Neural progenitor cell (in vitro differentiated cells): ENCODE data around the gene COMMD1. TPM values are rescaled to one million over a fixed set of nuclear protein-coding genes. Genes with fewer than 3 reads are reported as not detected.

ENCODE experiments used
- DNase-seq: peaks from one replicate; pipeline ENCODE4 v3.0.0-alpha.2; 2016; ENCODE audit warnings: low spot score
- H2AFZ ChIP-seq: fragments of 200-600 bp; sonication (generic); replicated peaks from 2 replicates; pipeline ENCODE4 v1.6.1; 2016; ENCODE audit warnings: antibody characterized with exemption
- H3F3A ChIP-seq: fragments of 200-600 bp; sonication (generic); 2 replicates; pipeline ENCODE4 v1.6.1; 2016; ENCODE audit warnings: antibody characterized with exemption, low read depth
- H3K27ac ChIP-seq: fragments of 200-600 bp; sonication (generic); 2 replicates; pipeline ENCODE4 v1.5.1; 2016; ENCODE audit warnings: mild to moderate bottlenecking
- H3K27me3 ChIP-seq: fragments of 200-600 bp; sonication (generic); 2 replicates; pipeline ENCODE4 v1.6.1; 2016; ENCODE audit warnings: mild to moderate bottlenecking, moderate library complexity
- H3K36me3 ChIP-seq: fragments of 200-600 bp; sonication (generic); 2 replicates; pipeline ENCODE4 v1.5.1; 2016
- H3K4me1 ChIP-seq: fragments of 200-600 bp; sonication (generic); 2 replicates; pipeline ENCODE4 v1.6.1; 2016; ENCODE audit warnings: mixed run types
- H3K4me2 ChIP-seq: fragments of 200-600 bp; sonication (generic); 2 replicates; pipeline ENCODE4 v1.6.1; 2016
- H3K4me3 ChIP-seq: fragments of 200-600 bp; sonication (generic); 2 replicates; pipeline ENCODE4 v1.5.1; 2016
- H3K79me2 ChIP-seq: fragments of 200-600 bp; sonication (generic); 2 replicates; pipeline ENCODE4 v1.6.1; 2016; ENCODE audit warnings: low read depth
- H3K9ac ChIP-seq: fragments of 200-600 bp; sonication (generic); 2 replicates; pipeline ENCODE4 v1.6.1; 2016
- H3K9me3 ChIP-seq: fragments of 200-600 bp; sonication (generic); 2 replicates; pipeline ENCODE4 v1.5.1; 2016; ENCODE audit warnings: low read depth
- H4K20me1 ChIP-seq: fragments of 200-600 bp; sonication (generic); 2 replicates; pipeline ENCODE4 v1.6.1; 2016; ENCODE audit warnings: low read depth
- H3K27ac Mint-ChIP-seq: 3 replicates; pipeline ENCODE4 v1.8.0; 2021; ENCODE audit warnings: mixed read lengths
- H3K27me3 Mint-ChIP-seq: 2 replicates; pipeline ENCODE4 v1.8.0; 2022; ENCODE audit warnings: low read depth, mild to moderate bottlenecking, inconsistent platforms, moderate library complexity, mixed read lengths; ENCODE audit not compliant: insufficient read depth
- H3K36me3 Mint-ChIP-seq: 3 replicates; pipeline ENCODE4 v1.8.0; 2021; ENCODE audit warnings: mixed read lengths
- H3K4me1 Mint-ChIP-seq: 3 replicates; pipeline ENCODE4 v1.8.0; 2021; ENCODE audit warnings: mixed read lengths
- H3K4me3 Mint-ChIP-seq: 3 replicates; pipeline ENCODE4 v1.8.0; 2021; ENCODE audit warnings: mild to moderate bottlenecking, moderate library complexity, mixed read lengths
- H3K9me3 Mint-ChIP-seq: 3 replicates; pipeline ENCODE4 v1.8.0; 2020; ENCODE audit warnings: mixed read lengths
- CTCF ChIP-seq: fragments of 200-600 bp; sonication (generic); IDR thresholded peaks from 2 replicates; pipeline ENCODE4 v1.5.1; 2017; ENCODE audit warnings: antibody characterized with exemption, mild to moderate bottlenecking
- EZH2 ChIP-seq: fragments of 200-600 bp; sonication (generic); IDR thresholded peaks from 2 replicates; pipeline ENCODE4 v1.6.1; 2017; ENCODE audit warnings: antibody characterized with exemption, mild to moderate bottlenecking, moderate library complexity
- EZH2phosphoT487 ChIP-seq: fragments of 200-600 bp; sonication (generic); IDR thresholded peaks from 2 replicates; pipeline ENCODE4 v1.6.1; 2017; ENCODE audit warnings: antibody characterized with exemption
- total RNA-seq: library from RNA; depleted of rRNA; stranded (reverse); fragments of >200 nt; gene quantifications from 2 replicates; pipeline ENCODE4 v1.2.3, GENCODE V29; 2015; ENCODE audit warnings: low replicate concordance

COMMD1 gene
- total RNA-seq, 1 donor from 2014 or later = 26.7 TPM

GRCh38 chr2:61969376-61969775 is 63.9 kb downstream of the COMMD1 start:
- no peaks in the 10 kb centered on the region for H3K9me3 ChIP-seq
- no peaks in the 10 kb centered on the region for H3K9me3 Mint-ChIP-seq
- peaks cover 8% of the 10 kb centered on the region for H3K4me1 ChIP-seq
- no peaks in the 10 kb centered on the region for H3K27me3 ChIP-seq
- TF ChIP-seq EZH2phosphoT487 (no peak), EZH2 (no peak), CTCF (no peak)
- no peak overlapping the region for H2AFZ ChIP-seq
- no peak for DNase-seq
- H3K36me3 ChIP-seq = no peaks in the 10 kb centered on the region
- no peak overlapping the region for H3K4me3 Mint-ChIP-seq
- H3F3A ChIP-seq = peaks cover 4% of the 10 kb centered on the region
- H3K79me2 ChIP-seq = no peaks in the 10 kb centered on the region
- H4K20me1 ChIP-seq = no peaks in the 10 kb centered on the region
- no peaks in the 10 kb centered on the region for H3K36me3 Mint-ChIP-seq
- no peak overlapping the region for H3K4me3 ChIP-seq
- no peak overlapping the region for H3K4me2 ChIP-seq
- H3K4me1 Mint-ChIP-seq = peaks cover 3% of the 10 kb centered on the region
- no peak overlapping the region for H3K9ac ChIP-seq
- H3K27ac ChIP-seq = no peak overlapping the region
- H3K27me3 Mint-ChIP-seq = no peaks in the 10 kb centered on the region
- no peak overlapping the region for H3K27ac Mint-ChIP-seq

- peak; percentile 44 for DNase-seq
- peaks cover 8% of the 10 kb centered on the region for H3K4me1 ChIP-seq
- Mint-ChIP-seq H3K9me3 (no peaks in the 10 kb centered on the region), H3K4me3 (no peak overlapping the region), H3K4me1 (peaks cover 3% of the 10 kb centered on the region), H3K27me3 (no peaks in the 10 kb centered on the region), H3K36me3 (no peaks in the 10 kb centered on the region), H3K27ac (no peak overlapping the region)
- TF ChIP-seq EZH2phosphoT487 = no peak
- no peak for TF ChIP-seq EZH2
- TF ChIP-seq CTCF = peak; percentile 49
- no peaks in the 10 kb centered on the region for H3K36me3 ChIP-seq
- H3K27ac ChIP-seq = no peak overlapping the region
- no peaks in the 10 kb centered on the region for H3K27me3 ChIP-seq
- peak overlapping the region; percentile 35 for H3K4me3 ChIP-seq
- peak overlapping the region; percentile 30 for H2AFZ ChIP-seq
- H4K20me1 ChIP-seq = no peaks in the 10 kb centered on the region
- no peak overlapping the region for H3K9ac ChIP-seq
- H3F3A ChIP-seq = peaks cover 4% of the 10 kb centered on the region
- no peaks in the 10 kb centered on the region for H3K9me3 ChIP-seq
- H3K79me2 ChIP-seq = no peaks in the 10 kb centered on the region
- H3K4me2 ChIP-seq = peak overlapping the region; percentile 66
Measured at GRCh38 chr2:61970807-61971556, 65.5 kb downstream of the COMMD1 start.

- Mint-ChIP-seq H3K27me3 (no peaks in the 10 kb centered on the region), H3K27ac (no peak overlapping the region), H3K36me3 (peaks cover 3% of the 10 kb centered on the region), H3K9me3 (peaks cover 25% of the 10 kb centered on the region), H3K4me3 (no peak overlapping the region), H3K4me1 (no peaks in the 10 kb centered on the region)
- H3K9me3 ChIP-seq = no peaks in the 10 kb centered on the region
- no peaks in the 10 kb centered on the region for H3F3A ChIP-seq
- H4K20me1 ChIP-seq = no peaks in the 10 kb centered on the region
- peaks cover 4% of the 10 kb centered on the region for H3K79me2 ChIP-seq
- H3K36me3 ChIP-seq = no peaks in the 10 kb centered on the region
- no peak for TF ChIP-seq EZH2phosphoT487
- TF ChIP-seq EZH2 = no peak
- TF ChIP-seq CTCF = no peak
- H3K4me2 ChIP-seq = no peak overlapping the region
- H3K4me3 ChIP-seq = no peak overlapping the region
- no peaks in the 10 kb centered on the region for H3K4me1 ChIP-seq
- peak overlapping the region; percentile 29 for H3K27ac ChIP-seq
- no peaks in the 10 kb centered on the region for H3K27me3 ChIP-seq
- no peak overlapping the region for H3K9ac ChIP-seq
- DNase-seq = no peak
- H2AFZ ChIP-seq = no peak overlapping the region
Measured at GRCh38 chr2:61978522-61978921, 73.0 kb downstream of the COMMD1 start.
